Neural progenitor cell (in vitro differentiated cells): ENCODE data around the gene DNAH14. TPM values are rescaled to one million over a fixed set of nuclear protein-coding genes. Genes with fewer than 3 reads are reported as not detected.

Experiments
- DNase-seq: peaks from one replicate; pipeline ENCODE4 v3.0.0-alpha.2; 2016; ENCODE audit warnings: low spot score
- H2AFZ ChIP-seq: fragments of 200-600 bp; sonication (generic); replicated peaks from 2 replicates; pipeline ENCODE4 v1.6.1; 2016; ENCODE audit warnings: antibody characterized with exemption
- H3F3A ChIP-seq: fragments of 200-600 bp; sonication (generic); 2 replicates; pipeline ENCODE4 v1.6.1; 2016; ENCODE audit warnings: antibody characterized with exemption, low read depth
- H3K27ac ChIP-seq: fragments of 200-600 bp; sonication (generic); 2 replicates; pipeline ENCODE4 v1.5.1; 2016; ENCODE audit warnings: mild to moderate bottlenecking
- H3K27me3 ChIP-seq: fragments of 200-600 bp; sonication (generic); 2 replicates; pipeline ENCODE4 v1.6.1; 2016; ENCODE audit warnings: mild to moderate bottlenecking, moderate library complexity
- H3K36me3 ChIP-seq: fragments of 200-600 bp; sonication (generic); 2 replicates; pipeline ENCODE4 v1.5.1; 2016
- H3K4me1 ChIP-seq: fragments of 200-600 bp; sonication (generic); 2 replicates; pipeline ENCODE4 v1.6.1; 2016; ENCODE audit warnings: mixed run types
- H3K4me2 ChIP-seq: fragments of 200-600 bp; sonication (generic); 2 replicates; pipeline ENCODE4 v1.6.1; 2016
- H3K4me3 ChIP-seq: fragments of 200-600 bp; sonication (generic); 2 replicates; pipeline ENCODE4 v1.5.1; 2016
- H3K79me2 ChIP-seq: fragments of 200-600 bp; sonication (generic); 2 replicates; pipeline ENCODE4 v1.6.1; 2016; ENCODE audit warnings: low read depth
- H3K9ac ChIP-seq: fragments of 200-600 bp; sonication (generic); 2 replicates; pipeline ENCODE4 v1.6.1; 2016
- H3K9me3 ChIP-seq: fragments of 200-600 bp; sonication (generic); 2 replicates; pipeline ENCODE4 v1.5.1; 2016; ENCODE audit warnings: low read depth
- H4K20me1 ChIP-seq: fragments of 200-600 bp; sonication (generic); 2 replicates; pipeline ENCODE4 v1.6.1; 2016; ENCODE audit warnings: low read depth
- H3K27ac Mint-ChIP-seq: 3 replicates; pipeline ENCODE4 v1.8.0; 2021; ENCODE audit warnings: mixed read lengths
- H3K27me3 Mint-ChIP-seq: 2 replicates; pipeline ENCODE4 v1.8.0; 2022; ENCODE audit warnings: low read depth, mild to moderate bottlenecking, inconsistent platforms, moderate library complexity, mixed read lengths; ENCODE audit not compliant: insufficient read depth
- H3K36me3 Mint-ChIP-seq: 3 replicates; pipeline ENCODE4 v1.8.0; 2021; ENCODE audit warnings: mixed read lengths
- H3K4me1 Mint-ChIP-seq: 3 replicates; pipeline ENCODE4 v1.8.0; 2021; ENCODE audit warnings: mixed read lengths
- H3K4me3 Mint-ChIP-seq: 3 replicates; pipeline ENCODE4 v1.8.0; 2021; ENCODE audit warnings: mild to moderate bottlenecking, moderate library complexity, mixed read lengths
- H3K9me3 Mint-ChIP-seq: 3 replicates; pipeline ENCODE4 v1.8.0; 2020; ENCODE audit warnings: mixed read lengths
- EZH2 ChIP-seq: fragments of 200-600 bp; sonication (generic); IDR thresholded peaks from 2 replicates; pipeline ENCODE4 v1.6.1; 2017; ENCODE audit warnings: antibody characterized with exemption, mild to moderate bottlenecking, moderate library complexity
- EZH2phosphoT487 ChIP-seq: fragments of 200-600 bp; sonication (generic); IDR thresholded peaks from 2 replicates; pipeline ENCODE4 v1.6.1; 2017; ENCODE audit warnings: antibody characterized with exemption
- total RNA-seq: library from RNA; depleted of rRNA; stranded (reverse); fragments of >200 nt; gene quantifications from 2 replicates; pipeline ENCODE4 v1.2.3, GENCODE V29; 2015; ENCODE audit warnings: low replicate concordance
- TF ChIP-seq, protein P1 (sequence below): fragments of 200-600 bp; sonication (generic); IDR thresholded peaks from 2 replicates; pipeline ENCODE4 v1.5.1; 2017; ENCODE audit warnings: antibody characterized with exemption, mild to moderate bottlenecking

The DNAH14 gene
- total RNA-seq, 1 donor from 2014 or later, result 118 TPM

DNA sequence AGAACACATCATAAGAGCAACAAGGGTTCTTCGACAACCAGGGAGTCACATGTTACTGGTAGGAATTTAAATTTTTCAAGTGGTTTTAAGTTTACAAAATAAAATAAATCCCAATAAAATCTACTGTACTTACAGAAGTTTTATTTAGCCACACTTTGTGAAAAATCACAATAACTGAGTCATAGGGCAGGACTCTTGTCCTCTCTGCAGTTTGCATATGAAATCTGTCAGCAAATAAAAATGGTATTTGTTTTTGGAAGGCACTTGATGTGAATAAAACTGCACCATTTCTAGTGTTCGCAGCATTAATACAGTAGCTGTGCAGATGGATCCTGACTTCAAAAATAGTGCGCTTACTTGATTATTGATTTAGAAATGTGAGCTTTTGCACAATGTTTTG lies 348.0 kb downstream of the DNAH14 start:
- no peak overlapping the region for H3K4me3 Mint-ChIP-seq
- Histone ChIP-seq H3K4me3 (no peak overlapping the region), H3K4me2 (no peak overlapping the region), H3K27me3 (no peaks in the 10 kb centered on the region), H4K20me1 (no peaks in the 10 kb centered on the region), H3K9ac (no peak overlapping the region), H3K79me2 (no peaks in the 10 kb centered on the region), H3K27ac (no peak overlapping the region), H3K4me1 (no peaks in the 10 kb centered on the region), H3K36me3 (no peaks in the 10 kb centered on the region), H2AFZ (no peak overlapping the region), H3F3A (no peaks in the 10 kb centered on the region), H3K9me3 (no peaks in the 10 kb centered on the region)
- H3K9me3 Mint-ChIP-seq, result peaks cover 14% of the 10 kb centered on the region
- TF ChIP-seq, protein P1, sequence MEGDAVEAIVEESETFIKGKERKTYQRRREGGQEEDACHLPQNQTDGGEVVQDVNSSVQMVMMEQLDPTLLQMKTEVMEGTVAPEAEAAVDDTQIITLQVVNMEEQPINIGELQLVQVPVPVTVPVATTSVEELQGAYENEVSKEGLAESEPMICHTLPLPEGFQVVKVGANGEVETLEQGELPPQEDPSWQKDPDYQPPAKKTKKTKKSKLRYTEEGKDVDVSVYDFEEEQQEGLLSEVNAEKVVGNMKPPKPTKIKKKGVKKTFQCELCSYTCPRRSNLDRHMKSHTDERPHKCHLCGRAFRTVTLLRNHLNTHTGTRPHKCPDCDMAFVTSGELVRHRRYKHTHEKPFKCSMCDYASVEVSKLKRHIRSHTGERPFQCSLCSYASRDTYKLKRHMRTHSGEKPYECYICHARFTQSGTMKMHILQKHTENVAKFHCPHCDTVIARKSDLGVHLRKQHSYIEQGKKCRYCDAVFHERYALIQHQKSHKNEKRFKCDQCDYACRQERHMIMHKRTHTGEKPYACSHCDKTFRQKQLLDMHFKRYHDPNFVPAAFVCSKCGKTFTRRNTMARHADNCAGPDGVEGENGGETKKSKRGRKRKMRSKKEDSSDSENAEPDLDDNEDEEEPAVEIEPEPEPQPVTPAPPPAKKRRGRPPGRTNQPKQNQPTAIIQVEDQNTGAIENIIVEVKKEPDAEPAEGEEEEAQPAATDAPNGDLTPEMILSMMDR, result no peak
- H3K27me3 Mint-ChIP-seq, result no peaks in the 10 kb centered on the region
- H3K4me1 Mint-ChIP-seq, result no peaks in the 10 kb centered on the region
- peaks cover 4% of the 10 kb centered on the region for H3K36me3 Mint-ChIP-seq
- H3K27ac Mint-ChIP-seq, result no peak overlapping the region
- no peak for DNase-seq

DNA sequence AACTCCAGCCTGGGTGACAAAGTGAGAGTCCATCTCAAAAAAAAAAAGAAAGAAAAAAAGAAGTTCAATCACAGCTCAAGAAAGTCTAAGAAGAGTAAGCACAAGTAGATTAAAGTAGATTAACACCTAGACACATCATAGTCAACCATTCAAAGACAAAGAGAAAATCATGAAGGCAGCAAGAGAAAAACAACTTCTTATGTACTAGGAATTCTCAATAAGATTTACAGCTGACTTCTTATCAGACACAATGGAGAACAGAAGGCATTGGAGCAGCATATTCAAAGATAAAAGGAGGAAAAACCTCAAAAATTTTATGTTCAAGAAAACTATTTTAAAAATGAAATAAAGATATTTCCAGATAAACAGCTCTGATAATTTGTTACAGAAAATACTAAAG lies 351.1 kb downstream of the DNAH14 start:
- Histone ChIP-seq H3K9ac (no peak overlapping the region), H4K20me1 (no peaks in the 10 kb centered on the region), H3K4me2 (no peak overlapping the region), H3K27me3 (no peaks in the 10 kb centered on the region), H3K36me3 (no peaks in the 10 kb centered on the region), H3K27ac (no peak overlapping the region), H3K4me1 (no peaks in the 10 kb centered on the region), H3K9me3 (no peaks in the 10 kb centered on the region), H2AFZ (no peak overlapping the region), H3K4me3 (no peak overlapping the region), H3F3A (no peaks in the 10 kb centered on the region), H3K79me2 (no peaks in the 10 kb centered on the region)
- DNase-seq, result no peak
- no peak overlapping the region for H3K4me3 Mint-ChIP-seq
- H3K27me3 Mint-ChIP-seq, result no peaks in the 10 kb centered on the region
- H3K27ac Mint-ChIP-seq, result no peak overlapping the region
- peaks cover 2% of the 10 kb centered on the region for H3K36me3 Mint-ChIP-seq
- TF ChIP-seq, protein P1, result no peak
- no peak for TF ChIP-seq EZH2phosphoT487
- no peak for TF ChIP-seq EZH2
- peaks cover 14% of the 10 kb centered on the region for H3K9me3 Mint-ChIP-seq
- no peaks in the 10 kb centered on the region for H3K4me1 Mint-ChIP-seq

DNA sequence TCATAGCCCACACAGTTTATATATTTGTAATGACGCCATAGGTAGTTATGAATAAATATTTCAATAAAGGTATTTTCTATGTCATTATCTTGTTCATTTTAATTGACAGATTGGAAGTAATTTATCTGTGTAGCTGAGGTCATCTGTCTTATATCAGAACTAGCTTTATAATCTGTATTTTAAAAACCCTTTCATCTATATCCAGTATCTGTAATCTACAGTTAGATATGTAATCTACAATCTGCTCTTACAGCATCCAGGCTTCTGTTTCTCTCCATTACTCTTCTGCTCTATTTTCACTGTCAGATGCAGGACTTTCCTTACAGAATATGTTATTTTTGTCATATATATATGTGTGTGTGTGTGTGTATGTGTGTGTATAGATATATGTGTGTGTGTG lies 360.8 kb downstream of the DNAH14 start:
- Mint-ChIP-seq H3K4me3 (no peak overlapping the region), H3K36me3 (no peaks in the 10 kb centered on the region), H3K4me1 (no peaks in the 10 kb centered on the region), H3K27me3 (no peaks in the 10 kb centered on the region), H3K27ac (no peak overlapping the region), H3K9me3 (peaks cover 12% of the 10 kb centered on the region)
- H3K79me2 ChIP-seq, result no peaks in the 10 kb centered on the region
- H3K9me3 ChIP-seq, result peaks cover 6% of the 10 kb centered on the region
- no peaks in the 10 kb centered on the region for H3K27me3 ChIP-seq
- no peak overlapping the region for H3K4me2 ChIP-seq
- H2AFZ ChIP-seq, result no peak overlapping the region
- H3K36me3 ChIP-seq, result no peaks in the 10 kb centered on the region
- no peak overlapping the region for H3K4me3 ChIP-seq
- no peak overlapping the region for H3K27ac ChIP-seq
- H4K20me1 ChIP-seq, result no peaks in the 10 kb centered on the region
- H3K4me1 ChIP-seq, result no peaks in the 10 kb centered on the region
- H3F3A ChIP-seq, result no peaks in the 10 kb centered on the region
- no peak for DNase-seq
- no peak overlapping the region for H3K9ac ChIP-seq
- TF ChIP-seq EZH2phosphoT487, result no peak
- TF ChIP-seq, protein P1, result no peak
- TF ChIP-seq EZH2, result no peak

DNA sequence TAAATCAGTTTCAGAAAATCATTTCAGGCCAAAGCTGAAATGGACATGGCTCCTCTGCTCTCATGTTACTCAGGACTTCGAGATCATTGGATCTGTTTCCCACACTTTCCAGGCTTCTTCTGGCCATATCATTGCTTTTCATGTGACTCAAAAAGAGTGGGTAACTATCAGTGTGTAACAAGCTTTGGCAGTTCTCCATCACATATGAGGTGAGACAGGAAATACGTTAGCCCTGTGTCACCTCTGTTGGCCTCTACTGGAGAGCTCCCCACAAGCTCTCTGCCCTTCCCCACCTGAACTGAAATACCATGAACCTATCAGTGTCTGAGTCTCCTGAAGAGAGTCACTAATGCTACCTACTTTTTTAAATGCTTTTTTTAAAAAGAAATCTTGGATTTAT lies 370.1 kb downstream of the DNAH14 start:
- Histone ChIP-seq H3F3A (no peaks in the 10 kb centered on the region), H3K4me2 (no peak overlapping the region), H3K4me3 (no peak overlapping the region), H2AFZ (no peak overlapping the region), H3K36me3 (no peaks in the 10 kb centered on the region), H4K20me1 (no peaks in the 10 kb centered on the region), H3K27me3 (no peaks in the 10 kb centered on the region), H3K9me3 (no peaks in the 10 kb centered on the region), H3K79me2 (no peaks in the 10 kb centered on the region), H3K4me1 (no peaks in the 10 kb centered on the region), H3K9ac (no peak overlapping the region), H3K27ac (no peak overlapping the region)
- Mint-ChIP-seq H3K9me3 (no peaks in the 10 kb centered on the region), H3K36me3 (no peaks in the 10 kb centered on the region), H3K27me3 (no peaks in the 10 kb centered on the region), H3K4me3 (no peak overlapping the region), H3K4me1 (no peaks in the 10 kb centered on the region), H3K27ac (no peak overlapping the region)
- DNase-seq, result no peak
- TF ChIP-seq, protein P1, result no peak
- TF ChIP-seq EZH2 (no peak), EZH2phosphoT487 (no peak)
